Thyroid gland (tissue), 4 donors: ENCODE results near the gene TANC1. TPM values are rescaled to one million over a fixed set of nuclear protein-coding genes. Genes with fewer than 3 reads are reported as not detected.
"Not testable (repeated sequence)": the region's sequence is repeated elsewhere in the genome, so short reads cannot be mapped to it uniquely, and the experiment has no call there.

Source experiments
- DNase-seq, 2 donors: peaks; one replicate each; pipeline ENCODE4 v3.0.0-alpha.2; 2019
- H3K27ac ChIP-seq, 3 donors: fragments of 200-600 bp; sonication (generic); 1 replicate in 2 of 3; 2 replicates in 1 of 3; pipeline ENCODE4 v1.5.1; 2016 to 2019; ENCODE audit warnings: mild to moderate bottlenecking in 1 of 3, moderate library complexity in 1 of 3
- H3K27me3 ChIP-seq: fragments of 200-600 bp; sonication (generic); one replicate; pipeline ENCODE4 v1.5.1; 2019
- H3K36me3 ChIP-seq, 2 donors: fragments of 200-600 bp; sonication (generic); one replicate each; pipeline ENCODE4 v1.5.1; 2016 to 2019
- H3K4me1 ChIP-seq, 2 donors: fragments of 200-600 bp; sonication (generic); one replicate each; pipeline ENCODE4 v1.5.1; 2017 to 2019
- H3K4me3 ChIP-seq, 3 donors: fragments of 200-600 bp; sonication (generic); replicated peaks in 1 of 3; 1 replicate in 2 of 3; 2 replicates in 1 of 3; pipeline ENCODE4 v1.5.1; 2016; ENCODE audit warnings: mild to moderate bottlenecking in 1 of 3
- H3K9me3 ChIP-seq: fragments of 200-600 bp; sonication (generic); one replicate; pipeline ENCODE4 v1.5.1; 2017
- CTCF ChIP-seq, 6 experiments: fragments of 200-600 bp in 3 of 6; fragments of 450-650 bp in 3 of 6; sonication (generic) in 3 of 6; IDR thresholded peaks; one replicate each; pipeline ENCODE4 v1.5.1; 2016 to 2019; ENCODE audit warnings: antibody characterized with exemption in 6 of 6, mild to moderate bottlenecking in 2 of 6, inconsistent platforms in 1 of 6, moderate library complexity in 1 of 6
- POLR2A ChIP-seq, 2 donors: fragments of 450-650 bp; IDR thresholded peaks; one replicate each; pipeline ENCODE4 v1.6.1; 2017; ENCODE audit warnings: antibody characterized with exemption in 2 of 2, mild to moderate bottlenecking in 2 of 2, moderate library complexity in 1 of 2
- WGBS, 2 donors: methylation state at CpG; one replicate each; pipeline ENCODE4 v1.1.5; 2017; 5-methylcytosine and 5-hydroxymethylcytosine counted together
- intact Hi-C: fragments of 100-400 bp; cut with DNase I; formaldehyde crosslinking; loops from one replicate; pipeline ENCODE4 v1.15.1; 2023
- total RNA-seq, 4 donors: library from RNA; depleted of rRNA; stranded (reverse); fragments of >200 nt; gene quantifications; one replicate each; pipeline ENCODE4 v1.2.3, GENCODE V29; 2016

Gene TANC1
- total RNA-seq, 4 donors from 2014 or later: 51.1 to 93.8 (median 63.6) TPM

GRCh38 chr2:159095813-159096212, 127.4 kb downstream of the TANC1 start:
- TF ChIP-seq POLR2A (IDR thresholded peaks at IDR 0.05) (no peak), CTCF (IDR thresholded peaks at IDR 0.05) (no peak)
- H3K4me1 ChIP-seq: peaks cover 53 to 69% of the 10 kb centered on the region in 2 donors
- H3K36me3 ChIP-seq: no peaks in the 10 kb centered on the region
- H3K27me3 ChIP-seq: no peaks in the 10 kb centered on the region
- DNase-seq: no peak
- no peak overlapping the region for H3K4me3 ChIP-seq
- intact Hi-C loops: no loop called here
- no peaks in the 10 kb centered on the region for H3K9me3 ChIP-seq
- peak overlapping the region in 1 of 3 donors; percentile 77 for H3K27ac ChIP-seq
- WGBS, 2 donors: 67% methylated on average over 1 of the region's 1 CpG

- DNase-seq, H3K36me3 ChIP-seq, intact Hi-C loops, H3K27me3 ChIP-seq, H3K9me3 ChIP-seq, H3K4me3 ChIP-seq: not testable (repeated sequence)
- Histone ChIP-seq H3K4me1 (peaks cover 53 to 69% of the 10 kb centered on the region in 2 donors), H3K27ac (peak overlapping the region in 1 of 3 donors; percentile 75)
- 90 to 97% methylated on average over 8 of the region's 8 CpGs for WGBS, 2 donors
Measured at GRCh38 chr2:159096302-159096855, 127.9 kb downstream of the TANC1 start.

- 97 to 100% methylated on average over 1 of the region's 1 CpG for WGBS, 2 donors
- TF ChIP-seq POLR2A (IDR thresholded peaks at IDR 0.05): no peak
- no peak for TF ChIP-seq CTCF (IDR thresholded peaks at IDR 0.05)
- Histone ChIP-seq H3K9me3 (no peaks in the 10 kb centered on the region), H3K36me3 (no peaks in the 10 kb centered on the region), H3K4me3 (no peak overlapping the region), H3K27ac (peak overlapping the region in 2 of 3 donors; percentile 32 to 75), H3K27me3 (no peaks in the 10 kb centered on the region), H3K4me1 (peaks cover 53 to 69% of the 10 kb centered on the region in 2 donors)
- intact Hi-C loops: no loop called here
- DNase-seq: no peak
Measured at GRCh38 chr2:159096901-159097300, 128.5 kb downstream of the TANC1 start.

- TF ChIP-seq POLR2A (IDR thresholded peaks at IDR 0.05) (no peak), CTCF (IDR thresholded peaks at IDR 0.05) (no peak)
- Histone ChIP-seq H3K9me3 (no peaks in the 10 kb centered on the region), H3K27me3 (no peaks in the 10 kb centered on the region), H3K4me3 (no peak overlapping the region), H3K36me3 (no peaks in the 10 kb centered on the region), H3K27ac (peak overlapping the region; percentile 31 to 78 (median 75)), H3K4me1 (peaks cover 40 to 56% of the 10 kb centered on the region in 2 donors)
- DNase-seq: no peak
- intact Hi-C loops: no loop called here
- 91 to 96% methylated on average over 3 of the region's 3 CpGs for WGBS, 2 donors
Measured at GRCh38 chr2:159098361-159098760, 129.9 kb downstream of the TANC1 start.

- intact Hi-C loops: no loop called here
- Histone ChIP-seq H3K4me3 (no peak overlapping the region), H3K27ac (peak overlapping the region; percentile 31 to 78 (median 75)), H3K27me3 (no peaks in the 10 kb centered on the region), H3K36me3 (no peaks in the 10 kb centered on the region), H3K4me1 (peaks cover 34 to 50% of the 10 kb centered on the region in 2 donors), H3K9me3 (no peaks in the 10 kb centered on the region)
- no peak for DNase-seq
- WGBS, 2 donors: 32 to 41% methylated on average over 3 of the region's 3 CpGs
- no peak for TF ChIP-seq CTCF (IDR thresholded peaks at IDR 0.05)
- no peak for TF ChIP-seq POLR2A (IDR thresholded peaks at IDR 0.05)
Measured at GRCh38 chr2:159098921-159099411, 130.5 kb downstream of the TANC1 start.
